Kidney tubule cell (primary cell): ENCODE results near the gene ADGRG2.
"Not testable (repeated sequence)": the region's sequence is repeated elsewhere in the genome, so short reads cannot be mapped to it uniquely, and the experiment has no call there.

ENCODE experiments used
- DNase-seq: peaks from one replicate; pipeline ENCODE4 v3.0.0-alpha.2; 2018; ENCODE audit warnings: low spot score

Gene ADGRG2

GRCh38 chrX:19075754-19076153, 46.5 kb downstream of the ADGRG2 start:
- DNase-seq, result no peak

DNA sequence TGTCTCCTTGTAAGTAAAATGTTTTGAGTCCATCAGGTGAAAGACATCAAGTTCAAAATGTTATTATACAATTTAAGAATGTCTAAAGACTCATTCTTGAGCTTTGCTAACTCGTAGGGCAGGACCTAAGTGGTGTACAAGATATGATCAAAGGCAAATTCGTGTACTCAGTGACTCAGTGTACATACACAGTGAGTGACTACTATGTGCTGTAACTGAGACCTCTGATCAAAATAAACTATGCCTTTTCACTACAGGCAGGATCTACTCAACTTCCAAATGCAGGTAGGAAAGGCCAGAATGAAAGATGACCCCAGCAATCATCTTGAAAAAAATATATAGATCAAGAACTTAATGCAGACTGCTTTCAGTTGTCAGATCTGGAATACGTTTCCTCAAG, 49.9 kb downstream of the ADGRG2 start:
- no peak for DNase-seq

GRCh38 chrX:19070555-19070994, 51.7 kb downstream of the ADGRG2 start:
- no peak for DNase-seq

DNA sequence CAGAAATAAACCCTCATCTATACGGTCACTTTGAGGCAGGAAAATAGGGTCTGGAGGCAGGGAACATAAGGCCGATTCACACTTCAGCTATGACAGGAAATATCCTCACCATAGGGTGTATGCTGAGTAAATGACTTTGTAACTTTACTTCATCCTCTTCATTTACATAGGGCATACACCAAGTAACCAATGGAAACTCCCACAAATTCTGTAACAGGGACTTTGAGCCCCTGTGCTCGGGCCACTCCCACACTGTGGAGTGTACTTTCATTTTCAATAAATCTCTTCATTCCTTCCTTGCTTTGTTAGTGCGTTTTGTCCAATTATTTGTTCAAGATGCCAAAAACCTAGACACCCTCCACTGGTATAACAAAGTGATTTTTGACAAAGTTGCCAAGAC, 55.3 kb downstream of the ADGRG2 start:
- DNase-seq, result not testable (repeated sequence)

GRCh38 chrX:19065535-19065934, 56.7 kb downstream of the ADGRG2 start:
- DNase-seq, result no peak

GRCh38 chrX:19064175-19064574, 58.1 kb downstream of the ADGRG2 start:
- DNase-seq, result no peak

- DNase-seq, result peak; percentile 3
These were observed 59.2 kb downstream of the ADGRG2 start for GRCh38 chrX:19063030-19063429.

- no peak for DNase-seq
These were observed 63.2 kb downstream of the ADGRG2 start for GRCh38 chrX:19059067-19059466.

DNA sequence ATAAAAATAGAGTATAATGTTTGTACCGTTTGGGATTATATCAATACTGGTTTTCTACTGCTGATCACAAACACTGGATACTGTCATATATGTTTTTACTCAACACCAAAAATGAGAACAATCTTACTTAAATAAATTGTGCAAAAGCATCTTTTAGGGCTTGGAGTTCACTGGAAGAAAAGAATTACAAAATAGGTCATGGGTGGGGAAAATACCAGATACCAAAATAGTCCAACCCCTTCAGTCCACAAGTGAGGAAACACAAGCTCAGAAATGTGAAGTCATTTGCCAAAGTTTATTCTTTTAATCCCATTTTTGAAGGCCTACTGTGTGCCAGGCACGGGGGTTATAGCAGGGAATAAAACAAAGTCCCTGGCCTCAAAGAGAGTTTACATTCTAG, 64.4 kb downstream of the ADGRG2 start:
- no peak for DNase-seq

DNA sequence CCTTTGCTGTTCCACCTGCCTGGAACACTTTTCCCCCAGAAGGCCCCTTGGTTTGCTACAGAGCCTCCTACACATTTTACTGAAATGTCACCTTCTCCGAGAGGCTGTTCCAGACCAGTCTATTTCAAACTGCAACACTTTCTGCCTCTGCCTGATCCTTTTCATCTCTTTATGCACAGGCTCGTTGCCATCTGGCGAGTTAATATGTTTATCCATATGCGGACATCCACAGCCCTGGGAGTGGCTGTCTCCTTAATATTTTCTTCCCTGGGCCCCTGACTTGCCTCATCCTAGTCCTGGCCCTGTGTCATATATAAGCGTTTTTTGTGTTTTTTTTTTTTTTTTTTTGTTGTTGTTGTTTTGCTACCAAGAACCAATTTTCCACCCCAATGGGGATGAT, 73.2 kb downstream of the ADGRG2 start:
- DNase-seq, result no peak

- DNase-seq, result peak; percentile 68
These were observed 75.7 kb downstream of the ADGRG2 start for GRCh38 chrX:19046343-19047215.

DNA sequence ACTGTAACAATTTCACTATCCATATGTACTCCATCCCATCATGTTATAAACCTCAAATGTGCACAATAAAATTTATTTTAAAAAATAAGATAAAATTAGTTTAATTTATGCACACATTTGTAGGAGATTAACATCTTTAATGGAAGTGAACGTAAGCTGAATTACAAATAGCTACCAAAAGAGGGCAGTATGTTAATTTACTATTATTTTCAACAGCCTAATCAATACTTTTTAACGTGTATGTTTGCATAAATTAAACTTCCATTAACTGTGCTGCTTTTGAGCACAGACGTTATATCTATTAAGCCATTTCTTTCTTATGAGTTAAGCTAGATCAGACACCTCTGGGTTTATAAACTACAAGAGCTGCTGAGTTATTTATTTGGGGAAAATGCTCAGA, 81.9 kb downstream of the ADGRG2 start:
- DNase-seq, result no peak

DNA sequence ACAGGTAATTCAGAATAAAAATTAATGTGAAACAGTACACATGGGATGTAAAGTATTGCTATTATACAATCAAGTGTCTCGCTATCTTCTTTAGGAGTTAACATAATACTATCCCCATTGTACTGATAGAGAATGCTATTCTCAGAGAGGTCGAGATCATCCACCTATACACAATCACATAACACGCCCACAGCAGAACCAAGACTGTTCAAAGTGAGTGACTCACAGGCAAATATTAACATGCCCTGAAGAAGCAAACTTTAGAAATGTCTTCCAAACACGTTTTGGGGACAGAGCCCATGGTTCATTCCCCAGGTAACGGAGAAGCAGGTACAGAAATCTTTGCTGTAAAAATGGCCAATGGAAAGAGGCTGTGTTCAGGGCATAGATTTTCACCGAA, 88.2 kb downstream of the ADGRG2 start:
- DNase-seq, result no peak

- peak; percentile 2 for DNase-seq
These were observed 91.5 kb downstream of the ADGRG2 start for GRCh38 chrX:19030805-19031204.

GRCh38 chrX:19028560-19028959, 93.7 kb downstream of the ADGRG2 start:
- no peak for DNase-seq

DNA sequence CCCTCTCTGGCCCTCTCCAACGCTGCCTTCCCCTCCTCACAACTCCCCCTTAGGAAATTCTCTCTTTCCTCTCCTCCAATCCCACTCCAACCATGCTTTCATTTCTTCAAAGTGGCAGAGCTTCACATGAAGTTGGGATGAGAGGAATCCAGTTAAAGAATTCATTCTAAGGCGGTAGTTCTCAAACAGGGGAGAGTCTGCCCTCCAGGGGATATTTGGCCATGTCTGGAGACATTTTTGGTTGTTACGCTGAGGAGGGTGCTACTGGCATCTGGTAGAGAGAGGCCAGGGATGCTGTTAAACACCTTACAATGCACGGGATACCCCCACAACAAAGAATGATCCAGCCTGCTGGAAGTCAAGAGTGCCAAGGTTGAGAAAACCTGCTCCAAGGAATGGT, 97.9 kb downstream of the ADGRG2 start:
- DNase-seq, result no peak

GRCh38 chrX:19019996-19020395, 102.3 kb downstream of the ADGRG2 start:
- no peak for DNase-seq

DNA sequence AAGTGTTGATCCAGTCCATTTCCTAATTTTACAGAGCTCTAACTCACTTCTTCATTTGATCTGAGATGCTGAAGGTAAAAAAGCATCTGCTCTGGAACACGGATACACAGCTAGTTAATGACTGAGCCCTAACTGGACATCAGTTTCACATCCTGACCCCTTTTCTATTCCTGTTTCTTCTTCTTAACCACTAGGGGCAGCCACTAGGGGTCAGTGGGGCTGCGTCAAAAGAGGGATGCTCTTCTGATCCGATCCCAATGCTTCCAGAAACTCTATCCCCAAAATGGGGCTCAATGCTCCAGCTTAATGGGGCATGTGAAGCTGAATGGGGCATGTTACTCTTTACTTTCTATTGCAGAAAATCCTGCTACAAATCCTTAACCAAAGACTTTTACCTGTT, 105.0 kb downstream of the ADGRG2 start:
- peak; percentile 33 for DNase-seq

- peak; percentile 36 for DNase-seq
These were observed 105.7 kb downstream of the ADGRG2 start for GRCh38 chrX:19016614-19017013.

- DNase-seq, result no peak
These were observed 114.4 kb downstream of the ADGRG2 start for GRCh38 chrX:19007868-19008267.

GRCh38 chrX:19007011-19007410, 115.3 kb downstream of the ADGRG2 start:
- no peak for DNase-seq

GRCh38 chrX:19005909-19006308, 116.4 kb downstream of the ADGRG2 start:
- no peak for DNase-seq

GRCh38 chrX:19003756-19004155, 118.5 kb downstream of the ADGRG2 start:
- DNase-seq, result no peak

DNA sequence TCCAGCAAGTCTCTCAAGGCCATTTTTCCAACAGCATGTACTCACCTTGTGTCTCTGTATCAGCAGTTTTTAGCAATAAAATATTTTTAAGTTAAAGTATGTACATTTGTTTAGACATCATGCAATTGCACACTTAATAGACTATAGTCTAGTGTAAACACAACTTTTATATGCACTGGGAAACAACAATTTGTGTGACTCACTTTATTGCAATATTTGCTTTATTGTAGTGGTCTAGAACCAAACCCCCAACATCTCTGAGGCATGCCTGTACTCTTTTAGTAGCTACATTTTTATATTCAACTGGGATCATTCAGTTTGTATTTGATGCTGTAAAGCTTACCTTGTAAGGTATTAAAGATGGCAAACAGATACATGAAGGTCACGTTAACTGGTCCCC, 123.6 kb downstream of the ADGRG2 start:
- no peak for DNase-seq
